ENCODE measurements around the gene PYY.
"Not testable (repeated sequence)": the region's sequence is repeated elsewhere in the genome, so short reads cannot be mapped to it uniquely, and the experiment has no call there.

Gene PYY

GRCh38 chr17:43967251-43967875 is 13.6 kb upstream of the PYY start:
- ATAC-seq (ENCODE audit: low read depth) (no peak), DNase-seq (ENCODE audit: low spot score) (no peak)
- no peaks in the 10 kb centered on the region for H3K4me1 ChIP-seq (ENCODE audit: insufficient read depth, poor library complexity, severe bottlenecking)
- no peaks in the 10 kb centered on the region for H3K27me3 ChIP-seq (ENCODE audit: insufficient read depth, poor library complexity, severe bottlenecking)
- no peaks in the 10 kb centered on the region for H3K36me3 ChIP-seq (ENCODE audit: low read depth)
- no peaks in the 10 kb centered on the region for H3K9me3 ChIP-seq (ENCODE audit: severe bottlenecking)
- no peak for TF ChIP-seq CTCF (IDR thresholded peaks at IDR 0.05; ENCODE audit: poor library complexity, severe bottlenecking)
- no peak overlapping the region for H3K4me3 ChIP-seq (ENCODE audit: severe bottlenecking)
- no peak overlapping the region for H3K27ac ChIP-seq (ENCODE audit: poor library complexity, severe bottlenecking)

GRCh38 chr17:43966276-43966675 is 12.5 kb upstream of the PYY start:
- Histone ChIP-seq H3K4me3 (ENCODE audit: severe bottlenecking) (no peak overlapping the region), H3K36me3 (ENCODE audit: low read depth) (no peaks in the 10 kb centered on the region), H3K27me3 (ENCODE audit: insufficient read depth, poor library complexity, severe bottlenecking) (no peaks in the 10 kb centered on the region), H3K9me3 (ENCODE audit: severe bottlenecking) (no peaks in the 10 kb centered on the region), H3K27ac (ENCODE audit: poor library complexity, severe bottlenecking) (no peak overlapping the region), H3K4me1 (ENCODE audit: insufficient read depth, poor library complexity, severe bottlenecking) (no peaks in the 10 kb centered on the region)
- ATAC-seq (ENCODE audit: low read depth) (no peak), DNase-seq (ENCODE audit: low spot score) (no peak)
- no peak for TF ChIP-seq CTCF (IDR thresholded peaks at IDR 0.05; ENCODE audit: poor library complexity, severe bottlenecking)

GRCh38 chr17:43962479-43962878 is 8.7 kb upstream of the PYY start:
- Histone ChIP-seq H3K9me3 (ENCODE audit: severe bottlenecking) (no peaks in the 10 kb centered on the region), H3K4me1 (ENCODE audit: insufficient read depth, poor library complexity, severe bottlenecking) (no peaks in the 10 kb centered on the region), H3K36me3 (ENCODE audit: low read depth) (no peaks in the 10 kb centered on the region), H3K4me3 (ENCODE audit: severe bottlenecking) (no peak overlapping the region), H3K27ac (ENCODE audit: poor library complexity, severe bottlenecking) (no peak overlapping the region), H3K27me3 (ENCODE audit: insufficient read depth, poor library complexity, severe bottlenecking) (no peaks in the 10 kb centered on the region)
- TF ChIP-seq CTCF (IDR thresholded peaks at IDR 0.05; ENCODE audit: poor library complexity, severe bottlenecking), result no peak
- no peak for ATAC-seq (ENCODE audit: low read depth)
- DNase-seq (ENCODE audit: low spot score), result no peak

- Histone ChIP-seq H3K4me3 (ENCODE audit: severe bottlenecking) (no peak overlapping the region), H3K9me3 (ENCODE audit: severe bottlenecking) (no peaks in the 10 kb centered on the region), H3K27me3 (ENCODE audit: insufficient read depth, poor library complexity, severe bottlenecking) (no peaks in the 10 kb centered on the region), H3K4me1 (ENCODE audit: insufficient read depth, poor library complexity, severe bottlenecking) (no peaks in the 10 kb centered on the region), H3K27ac (ENCODE audit: poor library complexity, severe bottlenecking) (no peak overlapping the region), H3K36me3 (ENCODE audit: low read depth) (no peaks in the 10 kb centered on the region)
- DNase-seq (ENCODE audit: low spot score), result no peak
- no peak for TF ChIP-seq CTCF (IDR thresholded peaks at IDR 0.05; ENCODE audit: poor library complexity, severe bottlenecking)
- no peak for ATAC-seq (ENCODE audit: low read depth)
Measured at GRCh38 chr17:43961954-43962353, 8.2 kb upstream of the PYY start.

- DNase-seq (ENCODE audit: low spot score); H3K4me3 ChIP-seq (ENCODE audit: severe bottlenecking); H3K9me3 ChIP-seq (ENCODE audit: severe bottlenecking); ATAC-seq (ENCODE audit: low read depth); H3K36me3 ChIP-seq (ENCODE audit: low read depth); H3K27me3 ChIP-seq (ENCODE audit: insufficient read depth, poor library complexity, severe bottlenecking); H3K27ac ChIP-seq (ENCODE audit: poor library complexity, severe bottlenecking); H3K4me1 ChIP-seq (ENCODE audit: insufficient read depth, poor library complexity, severe bottlenecking): not testable (repeated sequence)
Measured at GRCh38 chr17:43961292-43961691, 7.6 kb upstream of the PYY start.

Data from RWPE2 (cell line).